Measurements from ENCODE around the gene AOAH.

Gene AOAH

DNA sequence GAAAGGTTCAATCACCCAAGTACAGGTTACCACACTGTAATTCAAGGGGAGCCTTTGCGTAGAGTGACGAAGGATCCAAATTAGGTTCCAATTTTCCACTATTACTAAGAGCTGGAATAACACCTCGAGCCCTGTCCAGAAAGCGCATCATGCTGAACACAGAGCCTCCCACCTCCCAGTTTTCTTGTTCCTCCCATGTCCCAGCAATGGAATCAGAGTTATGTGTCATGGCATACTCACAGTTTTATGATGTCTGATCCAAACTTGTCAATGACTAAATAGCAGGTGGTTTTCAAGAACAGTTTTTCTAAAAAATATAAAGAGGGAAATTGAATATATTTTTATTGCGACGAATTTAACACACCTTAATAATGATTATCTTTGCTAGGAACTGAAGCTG lies 50.6 kb downstream of the AOAH start:
- no peaks in the 10 kb centered on the region for H3K27me3 ChIP-seq (replicated peaks in 2 of 5; ENCODE audit: control insufficient read depth in 4 of 5, insufficient read depth in 5 of 5, low read length in 4 of 5)
- no peak for DNase-seq
- 96% methylated on average over 4 of the region's 6 CpGs for WGBS (ENCODE audit: insufficient coverage)
- peaks cover 8 to 36% (median 20%) of the 10 kb centered on the region in 4 experiments for H3K4me1 ChIP-seq (ENCODE audit: control extremely low read depth in 1 of 4, control insufficient read depth in 4 of 4, insufficient read depth in 4 of 4, low read length in 3 of 4)
- H3K4me3 ChIP-seq (ENCODE audit: control insufficient read depth in 1 of 7, extremely low read depth in 1 of 7, insufficient read depth in 4 of 7, low read depth in 2 of 7, low read length in 6 of 7): no peak overlapping the region
- POLR2A ChIA-PET: interaction anchor here (0.7 kb wide), 1 partner anchor 199 kb away, joined by 3 read pairs; no protein-coding TSS in a partner anchor
- CTCF ChIA-PET: interaction anchor here (0.8 to 1.9 kb wide), 4 partner anchors 134 to 508 kb away, joined by 3 to 5 read pairs (median 4); no protein-coding TSS in a partner anchor
- no peak overlapping the region for H3K27ac ChIP-seq (ENCODE audit: insufficient read depth in 1 of 2, low read depth in 1 of 2, low read length in 2 of 2, poor library complexity in 1 of 2, severe bottlenecking in 2 of 2)
- peaks cover 0 to 2% (median 0%) of the 10 kb centered on the region in 4 experiments for H3K36me3 ChIP-seq (ENCODE audit: control insufficient read depth in 4 of 4, insufficient read depth in 4 of 4, low read length in 3 of 4)
- H3K9me3 ChIP-seq (ENCODE audit: control extremely low read depth in 1 of 5, control insufficient read depth in 4 of 5, insufficient read depth in 2 of 5, low read depth in 1 of 5, low read length in 4 of 5): no peaks in the 10 kb centered on the region

DNA sequence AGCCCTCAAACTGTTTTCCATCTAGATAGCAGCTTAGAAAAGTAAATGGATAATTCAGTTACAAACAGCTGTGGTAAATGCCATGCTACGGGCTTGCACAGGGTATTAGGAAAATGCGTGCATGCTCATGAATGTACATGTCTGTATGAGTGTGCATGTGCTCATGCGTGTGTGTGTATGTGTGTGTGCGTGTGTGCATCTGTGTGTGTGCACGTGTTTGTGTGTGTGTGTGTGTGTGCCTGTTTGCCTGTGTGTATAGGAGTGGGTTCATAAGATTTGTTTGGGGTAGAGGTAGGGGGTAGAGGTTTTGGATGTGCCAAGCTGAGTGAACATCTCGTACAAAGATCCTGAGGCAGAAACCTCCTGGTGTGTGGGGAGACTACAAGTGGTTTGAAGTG lies 52.9 kb downstream of the AOAH start:
- ChIA-PET CTCF (interaction anchor here (0.7 to 5.2 kb wide), 30 partner anchors 10 to 527 kb away, joined by 3 to 66 read pairs (median 4); no protein-coding TSS in a partner anchor), POLR2A (no interaction called here)
- no peak for DNase-seq
- H3K4me3 ChIP-seq (ENCODE audit: control insufficient read depth in 1 of 7, extremely low read depth in 1 of 7, insufficient read depth in 4 of 7, low read depth in 2 of 7, low read length in 6 of 7): no peak overlapping the region
- peaks cover 0 to 2% (median 0%) of the 10 kb centered on the region in 4 experiments for H3K36me3 ChIP-seq (ENCODE audit: control insufficient read depth in 4 of 4, insufficient read depth in 4 of 4, low read length in 3 of 4)
- peaks cover 0 to 29% (median 15%) of the 10 kb centered on the region in 4 experiments for H3K4me1 ChIP-seq (ENCODE audit: control extremely low read depth in 1 of 4, control insufficient read depth in 4 of 4, insufficient read depth in 4 of 4, low read length in 3 of 4)
- H3K9me3 ChIP-seq (ENCODE audit: control extremely low read depth in 1 of 5, control insufficient read depth in 4 of 5, insufficient read depth in 2 of 5, low read depth in 1 of 5, low read length in 4 of 5): no peaks in the 10 kb centered on the region
- no peaks in the 10 kb centered on the region for H3K27me3 ChIP-seq (replicated peaks in 2 of 5; ENCODE audit: control insufficient read depth in 4 of 5, insufficient read depth in 5 of 5, low read length in 4 of 5)
- H3K27ac ChIP-seq (ENCODE audit: insufficient read depth in 1 of 2, low read depth in 1 of 2, low read length in 2 of 2, poor library complexity in 1 of 2, severe bottlenecking in 2 of 2): no peak overlapping the region
- 93% methylated on average over 6 of the region's 6 CpGs for WGBS (ENCODE audit: insufficient coverage)

DNA sequence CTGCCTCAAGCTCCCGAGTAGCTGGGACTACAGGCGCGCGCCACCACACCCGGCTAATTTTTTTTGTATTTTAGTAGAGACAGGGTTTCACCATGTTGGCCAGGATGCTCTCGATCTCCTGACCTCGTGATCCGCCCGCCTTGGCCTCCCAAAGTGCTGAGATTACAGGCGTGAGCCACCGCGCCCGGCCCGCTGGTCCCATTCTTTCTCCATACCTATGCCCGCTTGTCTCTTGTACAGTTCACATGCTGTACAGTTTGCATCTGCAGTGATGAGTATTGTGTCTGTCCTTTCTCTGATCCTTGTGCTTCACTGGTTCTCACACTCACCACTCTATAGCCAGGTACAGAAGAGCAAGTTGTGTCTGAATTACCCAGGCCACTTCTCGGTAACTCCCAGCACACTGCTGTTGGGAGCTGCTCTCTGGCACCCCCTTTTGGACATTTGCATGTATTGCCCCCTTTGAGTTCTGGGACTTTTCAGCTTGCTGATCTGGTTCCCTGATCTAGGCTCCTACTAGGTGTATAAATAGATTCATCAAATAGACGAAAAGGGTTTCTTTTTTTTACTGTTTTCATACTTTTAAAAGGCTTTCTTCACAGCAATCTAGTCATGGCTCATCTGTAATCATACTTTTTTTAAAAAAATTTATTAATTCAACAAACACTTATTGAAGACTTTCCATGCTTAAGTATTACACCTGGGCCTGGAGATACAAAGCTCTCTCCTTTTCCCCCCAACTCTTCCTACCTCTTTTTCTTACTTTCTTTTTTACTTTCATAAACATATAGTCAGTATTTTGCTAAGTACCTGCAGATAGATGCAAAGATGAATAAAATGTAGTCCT lies 53.5 kb downstream of the AOAH start:
- H3K4me1 ChIP-seq (ENCODE audit: control extremely low read depth in 1 of 4, control insufficient read depth in 4 of 4, insufficient read depth in 4 of 4, low read length in 3 of 4): peaks cover 0 to 27% (median 15%) of the 10 kb centered on the region in 4 experiments
- H3K9me3 ChIP-seq (ENCODE audit: control extremely low read depth in 1 of 5, control insufficient read depth in 4 of 5, insufficient read depth in 2 of 5, low read depth in 1 of 5, low read length in 4 of 5): no peaks in the 10 kb centered on the region
- H3K27me3 ChIP-seq (replicated peaks in 2 of 5; ENCODE audit: control insufficient read depth in 4 of 5, insufficient read depth in 5 of 5, low read length in 4 of 5): no peaks in the 10 kb centered on the region
- POLR2A ChIA-PET: no interaction called here
- H3K4me3 ChIP-seq (ENCODE audit: control insufficient read depth in 1 of 7, extremely low read depth in 1 of 7, insufficient read depth in 4 of 7, low read depth in 2 of 7, low read length in 6 of 7): no peak overlapping the region
- peak; percentile 75 to 88 (median 82) for DNase-seq
- H3K36me3 ChIP-seq (ENCODE audit: control insufficient read depth in 4 of 4, insufficient read depth in 4 of 4, low read length in 3 of 4): peaks cover 0 to 2% (median 0%) of the 10 kb centered on the region in 4 experiments
- no peak overlapping the region for H3K27ac ChIP-seq (ENCODE audit: insufficient read depth in 1 of 2, low read depth in 1 of 2, low read length in 2 of 2, poor library complexity in 1 of 2, severe bottlenecking in 2 of 2)
- CTCF ChIA-PET: interaction anchor here (0.7 to 5.2 kb wide), 35 partner anchors 8 to 530 kb away, joined by 3 to 66 read pairs (median 4); no protein-coding TSS in a partner anchor
- 71% methylated on average over 7 of the region's 17 CpGs for WGBS (ENCODE audit: insufficient coverage)

DNA sequence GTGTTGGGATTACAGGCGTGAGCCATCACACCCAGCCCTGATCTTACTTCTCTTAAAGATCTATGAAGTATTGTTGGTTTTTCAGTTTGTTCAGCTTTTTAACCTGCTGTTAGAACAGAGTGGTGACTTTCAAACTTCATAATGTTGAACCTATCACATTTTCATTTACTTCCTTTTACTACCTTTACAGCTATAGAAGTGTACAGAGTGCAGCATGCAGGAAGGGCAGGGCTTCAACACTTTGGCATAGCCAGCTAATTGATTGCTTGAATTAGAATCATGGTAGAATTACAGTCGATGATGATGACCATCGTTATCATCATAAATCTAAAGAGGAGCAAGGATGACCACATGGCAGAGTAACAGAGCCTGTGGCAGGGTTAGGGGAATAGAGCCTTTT lies 55.5 kb downstream of the AOAH start:
- POLR2A ChIA-PET: no interaction called here
- no CpG with 5 or more reads among the region's 3 CpGs for WGBS (ENCODE audit: insufficient coverage)
- H3K36me3 ChIP-seq (ENCODE audit: control insufficient read depth in 4 of 4, insufficient read depth in 4 of 4, low read length in 3 of 4): peaks cover 0 to 4% (median under 1%) of the 10 kb centered on the region in 4 experiments
- peaks cover 0 to 5% (median 0%) of the 10 kb centered on the region in 5 experiments for H3K9me3 ChIP-seq (ENCODE audit: control extremely low read depth in 1 of 5, control insufficient read depth in 4 of 5, insufficient read depth in 2 of 5, low read depth in 1 of 5, low read length in 4 of 5)
- no peak overlapping the region for H3K4me3 ChIP-seq (ENCODE audit: control insufficient read depth in 1 of 7, extremely low read depth in 1 of 7, insufficient read depth in 4 of 7, low read depth in 2 of 7, low read length in 6 of 7)
- CTCF ChIA-PET: interaction anchor here (0.8 to 5.2 kb wide), 5 partner anchors 10 to 515 kb away, joined by 3 to 66 read pairs (median 13); no protein-coding TSS in a partner anchor
- peak overlapping the region in 1 of 2 experiments; percentile 1 for H3K27ac ChIP-seq (ENCODE audit: insufficient read depth in 1 of 2, low read depth in 1 of 2, low read length in 2 of 2, poor library complexity in 1 of 2, severe bottlenecking in 2 of 2)
- H3K27me3 ChIP-seq (replicated peaks in 2 of 5; ENCODE audit: control insufficient read depth in 4 of 5, insufficient read depth in 5 of 5, low read length in 4 of 5): no peaks in the 10 kb centered on the region
- DNase-seq: no peak
- peaks cover 0 to 27% (median 15%) of the 10 kb centered on the region in 4 experiments for H3K4me1 ChIP-seq (ENCODE audit: control extremely low read depth in 1 of 4, control insufficient read depth in 4 of 4, insufficient read depth in 4 of 4, low read length in 3 of 4)

DNA sequence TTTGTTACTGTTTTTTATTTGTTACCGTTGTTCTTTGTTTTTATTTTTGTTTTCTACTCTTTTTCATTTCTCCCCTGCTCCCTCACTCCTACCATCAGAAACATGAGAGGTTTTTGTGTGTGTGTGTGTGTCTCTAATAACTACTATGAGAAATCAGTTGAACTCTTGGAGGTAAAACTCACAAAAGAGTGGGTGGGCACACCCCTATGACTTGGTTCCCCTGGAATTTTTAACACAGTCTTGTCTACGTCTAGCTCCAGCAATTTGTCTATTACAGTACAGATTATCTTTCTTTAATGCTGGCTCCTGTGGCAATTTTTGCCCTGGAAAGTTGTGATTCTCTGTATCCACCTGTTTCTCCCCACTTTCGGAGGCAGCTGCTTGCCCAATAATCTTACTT lies 56.2 kb downstream of the AOAH start:
- 83% methylated on average over 2 of the region's 3 CpGs for WGBS (ENCODE audit: insufficient coverage)
- peaks cover 0 to 27% (median 15%) of the 10 kb centered on the region in 4 experiments for H3K4me1 ChIP-seq (ENCODE audit: control extremely low read depth in 1 of 4, control insufficient read depth in 4 of 4, insufficient read depth in 4 of 4, low read length in 3 of 4)
- ChIA-PET CTCF (interaction anchor here (3.4 to 5.2 kb wide), 2 partner anchors 10 to 178 kb away, joined by 13 to 66 read pairs; no protein-coding TSS in a partner anchor), POLR2A (no interaction called here)
- peaks cover 0 to 5% (median 0%) of the 10 kb centered on the region in 5 experiments for H3K9me3 ChIP-seq (ENCODE audit: control extremely low read depth in 1 of 5, control insufficient read depth in 4 of 5, insufficient read depth in 2 of 5, low read depth in 1 of 5, low read length in 4 of 5)
- no peak overlapping the region for H3K27ac ChIP-seq (ENCODE audit: insufficient read depth in 1 of 2, low read depth in 1 of 2, low read length in 2 of 2, poor library complexity in 1 of 2, severe bottlenecking in 2 of 2)
- H3K27me3 ChIP-seq (replicated peaks in 2 of 5; ENCODE audit: control insufficient read depth in 4 of 5, insufficient read depth in 5 of 5, low read length in 4 of 5): no peaks in the 10 kb centered on the region
- H3K4me3 ChIP-seq (ENCODE audit: control insufficient read depth in 1 of 7, extremely low read depth in 1 of 7, insufficient read depth in 4 of 7, low read depth in 2 of 7, low read length in 6 of 7): no peak overlapping the region
- H3K36me3 ChIP-seq (ENCODE audit: control insufficient read depth in 4 of 4, insufficient read depth in 4 of 4, low read length in 3 of 4): peaks cover 0 to 4% (median under 1%) of the 10 kb centered on the region in 4 experiments
- no peak for DNase-seq

DNA sequence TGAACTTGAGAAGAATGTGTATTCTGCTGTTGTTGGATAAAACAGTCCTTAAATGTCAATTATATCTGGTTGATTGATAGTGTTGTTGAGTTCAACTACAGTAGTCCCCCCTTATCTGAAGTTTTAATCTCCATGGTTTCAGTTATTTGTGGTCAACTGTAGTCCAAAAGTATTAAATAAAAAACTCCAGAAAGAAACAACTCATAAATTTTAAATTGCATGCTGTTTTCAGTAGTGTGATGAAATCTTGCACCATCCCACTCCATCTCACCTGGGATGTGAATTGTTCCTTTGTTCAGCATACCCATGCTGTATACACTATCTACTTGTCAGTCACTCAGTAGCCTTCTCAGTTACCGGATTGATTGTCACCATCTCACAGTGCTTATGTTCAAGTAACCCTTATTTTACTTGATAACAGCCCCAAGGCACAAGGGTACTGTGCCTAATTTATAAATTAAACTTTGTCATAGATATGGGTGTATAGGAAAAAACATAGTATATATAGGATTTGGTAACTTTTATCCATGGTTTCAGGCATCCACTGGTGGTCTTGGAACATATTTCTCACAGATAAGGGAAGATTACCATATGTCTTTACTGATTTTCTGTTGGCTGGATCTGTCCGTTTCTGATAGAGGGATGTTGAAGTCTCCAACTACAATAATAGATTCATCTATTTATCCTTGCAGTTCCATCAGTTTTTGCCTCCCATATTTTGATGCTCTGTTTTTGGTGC lies 57.1 kb downstream of the AOAH start:
- Histone ChIP-seq H3K9me3 (ENCODE audit: control extremely low read depth in 1 of 5, control insufficient read depth in 4 of 5, insufficient read depth in 2 of 5, low read depth in 1 of 5, low read length in 4 of 5) (peaks cover 0 to 5% (median 0%) of the 10 kb centered on the region in 5 experiments), H3K4me1 (ENCODE audit: control extremely low read depth in 1 of 4, control insufficient read depth in 4 of 4, insufficient read depth in 4 of 4, low read length in 3 of 4) (peaks cover 0 to 27% (median 15%) of the 10 kb centered on the region in 4 experiments), H3K36me3 (ENCODE audit: control insufficient read depth in 4 of 4, insufficient read depth in 4 of 4, low read length in 3 of 4) (peaks cover 0 to 4% (median under 1%) of the 10 kb centered on the region in 4 experiments), H3K4me3 (ENCODE audit: control insufficient read depth in 1 of 7, extremely low read depth in 1 of 7, insufficient read depth in 4 of 7, low read depth in 2 of 7, low read length in 6 of 7) (no peak overlapping the region), H3K27me3 (replicated peaks in 2 of 5; ENCODE audit: control insufficient read depth in 4 of 5, insufficient read depth in 5 of 5, low read length in 4 of 5) (no peaks in the 10 kb centered on the region), H3K27ac (ENCODE audit: insufficient read depth in 1 of 2, low read depth in 1 of 2, low read length in 2 of 2, poor library complexity in 1 of 2, severe bottlenecking in 2 of 2) (no peak overlapping the region)
- ChIA-PET POLR2A (no interaction called here), CTCF (no interaction called here)
- DNase-seq: peak in 2 of 3 donors; percentile 26 to 51
- WGBS (ENCODE audit: insufficient coverage): 60% methylated on average over 1 of the region's 2 CpGs
